OCI-LY1 (cell line): ENCODE results near the gene ABCA13.

Experiments
- H2AFZ ChIP-seq: fragments of 200-600 bp; sonication (generic), shearing (Covaris generic); 2 replicates; pipeline ENCODE4 v1.6.0; 2014; ENCODE audit warnings: antibody characterized with exemption, mild to moderate bottlenecking, low read length
- H3F3A ChIP-seq: fragments of 200-600 bp; sonication (generic), shearing (Covaris generic); 2 replicates; pipeline ENCODE4 v1.6.0; 2014; ENCODE audit warnings: mild to moderate bottlenecking, antibody characterized with exemption, low read length, moderate library complexity; ENCODE audit not compliant: insufficient read depth
- H3K27ac ChIP-seq: fragments of 200-600 bp; sonication (generic); 2 replicates; pipeline ENCODE4 v1.5.1; 2014; ENCODE audit warnings: low read length, mixed run types, mild to moderate bottlenecking, low read depth; ENCODE audit not compliant: poor library complexity, severe bottlenecking
- H3K27me3 ChIP-seq: fragments of 200-600 bp; sonication (generic); 2 replicates; pipeline ENCODE4 v1.6.0; 2014; ENCODE audit warnings: antibody characterized with exemption, mild to moderate bottlenecking, low read length, moderate library complexity; ENCODE audit not compliant: insufficient read depth
- H3K36me3 ChIP-seq: fragments of 200-600 bp; sonication (generic); 2 replicates; pipeline ENCODE4 v1.6.1; 2014; ENCODE audit warnings: mild to moderate bottlenecking, antibody characterized with exemption, low read length, moderate library complexity, mixed read lengths; ENCODE audit not compliant: insufficient read depth
- H3K4me1 ChIP-seq: fragments of 200-600 bp; sonication (generic); 2 replicates; pipeline ENCODE4 v1.5.1; 2014; ENCODE audit warnings: mild to moderate bottlenecking, low read length, moderate library complexity; ENCODE audit not compliant: insufficient read depth, severe bottlenecking
- H3K4me2 ChIP-seq: fragments of 200-600 bp; sonication (generic), shearing (Covaris generic); 2 replicates; pipeline ENCODE4 v1.6.1; 2014; ENCODE audit warnings: low read length
- H3K4me3 ChIP-seq: fragments of 200-600 bp; sonication (generic); 2 replicates; pipeline ENCODE4 v1.5.1; 2014; ENCODE audit warnings: low read length, low read depth, mild to moderate bottlenecking, mixed read lengths; ENCODE audit not compliant: poor library complexity, severe bottlenecking
- H3K79me2 ChIP-seq: fragments of 200-600 bp; shearing (Covaris generic); 2 replicates; pipeline ENCODE4 v1.6.1; 2016; ENCODE audit warnings: mixed run types, low read length, mixed read lengths; ENCODE audit not compliant: insufficient read depth
- H3K9ac ChIP-seq: fragments of 200-600 bp; sonication (generic), shearing (Covaris generic); 2 replicates; pipeline ENCODE4 v1.6.1; 2014; ENCODE audit warnings: mild to moderate bottlenecking, low read length, mixed read lengths
- H3K9me2 ChIP-seq: fragments of 200-600 bp; sonication (generic), shearing (Covaris generic); 2 replicates; pipeline ENCODE4 v1.6.1; 2014; ENCODE audit warnings: low read depth, mild to moderate bottlenecking, low read length, mixed read lengths
- H3K9me3 ChIP-seq: fragments of 200-600 bp; shearing (Covaris generic); 2 replicates; pipeline ENCODE4 v1.6.1; 2014; ENCODE audit warnings: low read length, mixed read lengths
- H4K20me1 ChIP-seq: fragments of 200-600 bp; sonication (generic), shearing (Covaris generic); 2 replicates; pipeline ENCODE4 v1.6.0; 2016; ENCODE audit warnings: mild to moderate bottlenecking, low read length; ENCODE audit not compliant: insufficient read depth
- CTCF ChIP-seq: fragments of 200-600 bp; sonication (generic), shearing (Covaris generic); IDR thresholded peaks from 2 replicates; pipeline ENCODE4 v1.5.1; 2017; ENCODE audit warnings: mild to moderate bottlenecking, antibody characterized with exemption, low read length, moderate library complexity, mixed read lengths
- EZH2 ChIP-seq: fragments of 200-600 bp; sonication (generic), shearing (Covaris generic); IDR thresholded peaks from 2 replicates; pipeline ENCODE4 v1.8.0; 2017; ENCODE audit warnings: borderline replicate concordance, mixed run types, mild to moderate bottlenecking, antibody characterized with exemption, low read length, moderate library complexity, mixed read lengths

The ABCA13 gene

GRCh38 chr7:48438206-48438605 is 266.9 kb downstream of the ABCA13 start:
- H3K9me2 ChIP-seq = no peaks in the 10 kb centered on the region
- TF ChIP-seq EZH2 = no peak
- H3K36me3 ChIP-seq = no peaks in the 10 kb centered on the region
- H4K20me1 ChIP-seq = no peaks in the 10 kb centered on the region
- H3K4me2 ChIP-seq = no peak overlapping the region
- H3K79me2 ChIP-seq = no peaks in the 10 kb centered on the region
- H2AFZ ChIP-seq = no peak overlapping the region
- no peak overlapping the region for H3K9ac ChIP-seq
- no peak overlapping the region for H3K4me3 ChIP-seq
- no peaks in the 10 kb centered on the region for H3K27me3 ChIP-seq
- no peaks in the 10 kb centered on the region for H3K9me3 ChIP-seq
- no peaks in the 10 kb centered on the region for H3K4me1 ChIP-seq
- H3F3A ChIP-seq = no peaks in the 10 kb centered on the region
- H3K27ac ChIP-seq = no peak overlapping the region

GRCh38 chr7:48441848-48442492 is 270.7 kb downstream of the ABCA13 start:
- no peaks in the 10 kb centered on the region for H3K9me2 ChIP-seq
- H3K4me1 ChIP-seq = no peaks in the 10 kb centered on the region
- H3F3A ChIP-seq = no peaks in the 10 kb centered on the region
- no peaks in the 10 kb centered on the region for H3K9me3 ChIP-seq
- H3K27ac ChIP-seq = no peak overlapping the region
- H3K4me3 ChIP-seq = no peak overlapping the region
- H3K27me3 ChIP-seq = no peaks in the 10 kb centered on the region
- no peaks in the 10 kb centered on the region for H3K36me3 ChIP-seq
- no peaks in the 10 kb centered on the region for H3K79me2 ChIP-seq
- TF ChIP-seq CTCF (no peak), EZH2 (no peak)
- no peak overlapping the region for H3K4me2 ChIP-seq
- H3K9ac ChIP-seq = no peak overlapping the region
- H2AFZ ChIP-seq = no peak overlapping the region
- H4K20me1 ChIP-seq = no peaks in the 10 kb centered on the region

GRCh38 chr7:48443051-48443450 is 271.8 kb downstream of the ABCA13 start:
- H3F3A ChIP-seq = no peaks in the 10 kb centered on the region
- H3K9ac ChIP-seq = no peak overlapping the region
- H3K9me2 ChIP-seq = no peaks in the 10 kb centered on the region
- no peaks in the 10 kb centered on the region for H3K9me3 ChIP-seq
- no peaks in the 10 kb centered on the region for H3K36me3 ChIP-seq
- no peak overlapping the region for H3K4me2 ChIP-seq
- no peaks in the 10 kb centered on the region for H3K4me1 ChIP-seq
- H3K79me2 ChIP-seq = no peaks in the 10 kb centered on the region
- no peaks in the 10 kb centered on the region for H3K27me3 ChIP-seq
- H2AFZ ChIP-seq = no peak overlapping the region
- no peak overlapping the region for H3K27ac ChIP-seq
- TF ChIP-seq CTCF (no peak), EZH2 (no peak)
- no peak overlapping the region for H3K4me3 ChIP-seq
- no peaks in the 10 kb centered on the region for H4K20me1 ChIP-seq

- no peaks in the 10 kb centered on the region for H3K36me3 ChIP-seq
- H3K4me3 ChIP-seq = no peak overlapping the region
- H3K9ac ChIP-seq = no peak overlapping the region
- no peak overlapping the region for H3K27ac ChIP-seq
- no peaks in the 10 kb centered on the region for H3K4me1 ChIP-seq
- no peaks in the 10 kb centered on the region for H3K9me3 ChIP-seq
- H2AFZ ChIP-seq = no peak overlapping the region
- H3K27me3 ChIP-seq = no peaks in the 10 kb centered on the region
- no peaks in the 10 kb centered on the region for H4K20me1 ChIP-seq
- no peak for TF ChIP-seq CTCF
- no peak for TF ChIP-seq EZH2
- H3F3A ChIP-seq = no peaks in the 10 kb centered on the region
- H3K79me2 ChIP-seq = no peaks in the 10 kb centered on the region
- no peak overlapping the region for H3K4me2 ChIP-seq
- H3K9me2 ChIP-seq = no peaks in the 10 kb centered on the region
Observed at GRCh38 chr7:48446721-48447120, 275.5 kb downstream of the ABCA13 start.
